ENCODE measurements around the gene MRM2. TPM values are rescaled to one million over a fixed set of nuclear protein-coding genes. Genes with fewer than 3 reads are reported as not detected.

Gene MRM2
- polyA plus RNA-seq, 1 donor from 2014 or later: 21.4 TPM

DNA sequence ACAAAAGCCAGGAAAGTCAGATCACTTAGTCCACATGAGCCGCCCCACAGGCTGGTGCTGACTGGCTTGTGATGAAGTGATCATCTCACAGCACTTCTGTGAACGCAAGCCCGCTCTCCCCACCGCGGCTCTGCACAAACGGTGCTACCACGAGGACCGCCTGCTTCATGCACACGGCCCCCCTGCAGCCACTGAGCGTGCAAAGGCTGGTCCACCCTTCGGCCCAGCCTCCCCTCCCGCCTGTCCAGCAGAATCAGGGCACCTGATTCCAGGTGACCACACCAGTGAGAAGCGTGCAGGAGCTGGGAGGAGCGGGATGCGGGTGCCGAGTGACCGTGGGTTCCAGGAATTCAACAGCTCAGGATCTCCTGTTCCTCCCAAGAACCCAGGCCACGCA is 41.4 kb downstream of the MRM2 start:
- TF ChIP-seq RAD21 (conservative IDR thresholded peaks at IDR 0.05) (no peak), TAF1 (IDR thresholded peaks at IDR 0.05; ENCODE audit: low read depth) (no peak), EP300 (conservative IDR thresholded peaks at IDR 0.05; ENCODE audit: poor library complexity, severe bottlenecking) (no peak)
- TF ChIP-seq, protein P1, sequence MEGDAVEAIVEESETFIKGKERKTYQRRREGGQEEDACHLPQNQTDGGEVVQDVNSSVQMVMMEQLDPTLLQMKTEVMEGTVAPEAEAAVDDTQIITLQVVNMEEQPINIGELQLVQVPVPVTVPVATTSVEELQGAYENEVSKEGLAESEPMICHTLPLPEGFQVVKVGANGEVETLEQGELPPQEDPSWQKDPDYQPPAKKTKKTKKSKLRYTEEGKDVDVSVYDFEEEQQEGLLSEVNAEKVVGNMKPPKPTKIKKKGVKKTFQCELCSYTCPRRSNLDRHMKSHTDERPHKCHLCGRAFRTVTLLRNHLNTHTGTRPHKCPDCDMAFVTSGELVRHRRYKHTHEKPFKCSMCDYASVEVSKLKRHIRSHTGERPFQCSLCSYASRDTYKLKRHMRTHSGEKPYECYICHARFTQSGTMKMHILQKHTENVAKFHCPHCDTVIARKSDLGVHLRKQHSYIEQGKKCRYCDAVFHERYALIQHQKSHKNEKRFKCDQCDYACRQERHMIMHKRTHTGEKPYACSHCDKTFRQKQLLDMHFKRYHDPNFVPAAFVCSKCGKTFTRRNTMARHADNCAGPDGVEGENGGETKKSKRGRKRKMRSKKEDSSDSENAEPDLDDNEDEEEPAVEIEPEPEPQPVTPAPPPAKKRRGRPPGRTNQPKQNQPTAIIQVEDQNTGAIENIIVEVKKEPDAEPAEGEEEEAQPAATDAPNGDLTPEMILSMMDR (IDR thresholded peaks at IDR 0.05; ENCODE audit: poor library complexity, severe bottlenecking): no peak
- TF ChIP-seq, protein P2, sequence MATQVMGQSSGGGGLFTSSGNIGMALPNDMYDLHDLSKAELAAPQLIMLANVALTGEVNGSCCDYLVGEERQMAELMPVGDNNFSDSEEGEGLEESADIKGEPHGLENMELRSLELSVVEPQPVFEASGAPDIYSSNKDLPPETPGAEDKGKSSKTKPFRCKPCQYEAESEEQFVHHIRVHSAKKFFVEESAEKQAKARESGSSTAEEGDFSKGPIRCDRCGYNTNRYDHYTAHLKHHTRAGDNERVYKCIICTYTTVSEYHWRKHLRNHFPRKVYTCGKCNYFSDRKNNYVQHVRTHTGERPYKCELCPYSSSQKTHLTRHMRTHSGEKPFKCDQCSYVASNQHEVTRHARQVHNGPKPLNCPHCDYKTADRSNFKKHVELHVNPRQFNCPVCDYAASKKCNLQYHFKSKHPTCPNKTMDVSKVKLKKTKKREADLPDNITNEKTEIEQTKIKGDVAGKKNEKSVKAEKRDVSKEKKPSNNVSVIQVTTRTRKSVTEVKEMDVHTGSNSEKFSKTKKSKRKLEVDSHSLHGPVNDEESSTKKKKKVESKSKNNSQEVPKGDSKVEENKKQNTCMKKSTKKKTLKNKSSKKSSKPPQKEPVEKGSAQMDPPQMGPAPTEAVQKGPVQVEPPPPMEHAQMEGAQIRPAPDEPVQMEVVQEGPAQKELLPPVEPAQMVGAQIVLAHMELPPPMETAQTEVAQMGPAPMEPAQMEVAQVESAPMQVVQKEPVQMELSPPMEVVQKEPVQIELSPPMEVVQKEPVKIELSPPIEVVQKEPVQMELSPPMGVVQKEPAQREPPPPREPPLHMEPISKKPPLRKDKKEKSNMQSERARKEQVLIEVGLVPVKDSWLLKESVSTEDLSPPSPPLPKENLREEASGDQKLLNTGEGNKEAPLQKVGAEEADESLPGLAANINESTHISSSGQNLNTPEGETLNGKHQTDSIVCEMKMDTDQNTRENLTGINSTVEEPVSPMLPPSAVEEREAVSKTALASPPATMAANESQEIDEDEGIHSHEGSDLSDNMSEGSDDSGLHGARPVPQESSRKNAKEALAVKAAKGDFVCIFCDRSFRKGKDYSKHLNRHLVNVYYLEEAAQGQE (IDR thresholded peaks at IDR 0.05; ENCODE audit: borderline replicate concordance): no peak

DNA sequence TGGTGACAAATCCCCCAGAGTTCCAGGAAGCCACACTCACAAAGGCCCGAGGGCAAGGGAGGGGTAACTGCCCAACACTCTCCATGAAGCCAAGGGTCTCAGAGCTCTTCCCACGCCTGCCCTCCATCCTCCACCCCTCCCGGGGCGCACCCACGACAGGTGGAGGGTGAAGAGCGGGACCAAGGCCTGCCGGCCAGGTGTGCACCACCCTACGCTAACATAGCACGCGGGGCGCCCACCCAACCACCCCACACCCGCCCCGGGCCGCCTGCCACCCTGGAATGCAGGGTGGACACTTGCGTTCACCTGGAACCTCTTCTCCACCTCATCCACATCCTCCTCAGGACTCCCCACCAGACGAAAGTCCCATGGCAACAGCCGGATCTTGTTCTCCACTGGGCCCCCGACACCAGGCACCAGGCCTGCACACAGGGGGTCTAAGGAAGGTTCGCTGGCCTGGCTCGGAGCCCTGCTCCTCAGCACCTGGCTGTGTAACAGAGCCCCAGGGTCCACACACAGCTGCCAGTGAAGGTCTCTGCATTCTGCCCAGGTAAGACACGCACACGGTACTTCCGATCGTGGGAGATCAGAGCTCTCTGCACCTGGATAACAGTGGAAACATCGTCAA is 41.9 kb downstream of the MRM2 start:
- no peak overlapping the region for H3K4me2 ChIP-seq (ENCODE audit: low read length)
- no peaks in the 10 kb centered on the region for H3K9me3 ChIP-seq (ENCODE audit: low read length)
- H3K4me3 ChIP-seq (ENCODE audit: low read length): no peak overlapping the region
- H4K20me1 ChIP-seq (ENCODE audit: insufficient read depth): no peaks in the 10 kb centered on the region
- H3K36me3 ChIP-seq (ENCODE audit: insufficient read depth, low read length): peaks cover 4% of the 10 kb centered on the region
- TF ChIP-seq POLR2AphosphoS5 (IDR thresholded peaks at IDR 0.05) (no peak), TAF1 (IDR thresholded peaks at IDR 0.05; ENCODE audit: low read depth) (no peak), SMC3 (conservative IDR thresholded peaks at IDR 0.05; ENCODE audit: poor library complexity) (no peak), RAD21 (conservative IDR thresholded peaks at IDR 0.05) (no peak), EZH2 (IDR thresholded peaks at IDR 0.05; ENCODE audit: borderline replicate concordance, insufficient read depth, low read length, poor library complexity, severe bottlenecking) (no peak), EP300 (conservative IDR thresholded peaks at IDR 0.05; ENCODE audit: poor library complexity, severe bottlenecking) (no peak), MXI1 (conservative IDR thresholded peaks at IDR 0.05; ENCODE audit: poor library complexity, severe bottlenecking) (no peak)
- TF ChIP-seq, protein P1 (IDR thresholded peaks at IDR 0.05; ENCODE audit: poor library complexity, severe bottlenecking): no peak
- TF ChIP-seq, protein P2 (IDR thresholded peaks at IDR 0.05; ENCODE audit: borderline replicate concordance): no peak
- H3F3A ChIP-seq (ENCODE audit: insufficient read depth, low read length, poor library complexity, severe bottlenecking): no peaks in the 10 kb centered on the region
- H2AFZ ChIP-seq (ENCODE audit: low read depth, low read length): no peak overlapping the region
- no peak overlapping the region for H3K9ac ChIP-seq (ENCODE audit: low read length)
- no peaks in the 10 kb centered on the region for H3K79me2 ChIP-seq (replicated peaks; ENCODE audit: insufficient read depth, low read length)
- H3K27ac ChIP-seq (ENCODE audit: low read length): no peak overlapping the region
- no peaks in the 10 kb centered on the region for H3K27me3 ChIP-seq (ENCODE audit: insufficient read depth, low read depth, low read length)
- no peaks in the 10 kb centered on the region for H3K9me2 ChIP-seq (ENCODE audit: insufficient read depth, low read length)

More for the DNA sequence above, 41.4 kb downstream of the MRM2 start:
- Histone ChIP-seq H3K9me2 (ENCODE audit: insufficient read depth, low read length) (no peaks in the 10 kb centered on the region), H3K36me3 (ENCODE audit: insufficient read depth, low read length) (peaks cover 3% of the 10 kb centered on the region), H3K9me3 (ENCODE audit: low read length) (no peaks in the 10 kb centered on the region), H3K4me3 (ENCODE audit: low read length) (no peak overlapping the region), H3K4me2 (ENCODE audit: low read length) (no peak overlapping the region), H2AFZ (ENCODE audit: low read depth, low read length) (no peak overlapping the region), H3K27me3 (ENCODE audit: insufficient read depth, low read depth, low read length) (no peaks in the 10 kb centered on the region), H3K27ac (ENCODE audit: low read length) (no peak overlapping the region), H3K9ac (ENCODE audit: low read length) (no peak overlapping the region), H3F3A (ENCODE audit: insufficient read depth, low read length, poor library complexity, severe bottlenecking) (no peaks in the 10 kb centered on the region), H4K20me1 (ENCODE audit: insufficient read depth) (no peaks in the 10 kb centered on the region), H3K79me2 (replicated peaks; ENCODE audit: insufficient read depth, low read length) (no peaks in the 10 kb centered on the region)
